Loucy (cell line): ENCODE data around the gene CALML3.
"Not testable (repeated sequence)": the region's sequence is repeated elsewhere in the genome, so short reads cannot be mapped to it uniquely, and the experiment has no call there.

ENCODE experiments used
- H2AFZ ChIP-seq: fragments of 200-600 bp; sonication (generic); 2 replicates; pipeline ENCODE4 v1.6.0; 2016; ENCODE audit warnings: antibody characterized with exemption, mild to moderate bottlenecking, low read length, moderate library complexity
- H3F3A ChIP-seq: fragments of 200-600 bp; 2 replicates; pipeline ENCODE4 v1.6.0; 2016; ENCODE audit warnings: antibody characterized with exemption, low read depth, mild to moderate bottlenecking
- H3K27me3 ChIP-seq: fragments of 200-600 bp; sonication (generic); 2 replicates; pipeline ENCODE4 v1.6.1; 2014; ENCODE audit warnings: low read length, mild to moderate bottlenecking; ENCODE audit not compliant: insufficient read depth, poor library complexity, severe bottlenecking
- H3K36me3 ChIP-seq: fragments of 200-600 bp; sonication (generic); 2 replicates; pipeline ENCODE4 v1.6.1; 2016; ENCODE audit warnings: low read length; ENCODE audit not compliant: insufficient read depth
- H3K4me1 ChIP-seq: fragments of 200-600 bp; sonication (generic); 2 replicates; pipeline ENCODE4 v1.5.1; 2014; ENCODE audit warnings: low read length, mild to moderate bottlenecking; ENCODE audit not compliant: insufficient read depth, poor library complexity, severe bottlenecking
- H3K4me2 ChIP-seq: fragments of 200-600 bp; sonication (generic); 2 replicates; pipeline ENCODE4 v1.6.0; 2014; ENCODE audit warnings: antibody characterized with exemption, low read length, low read depth, mild to moderate bottlenecking; ENCODE audit not compliant: poor library complexity, severe bottlenecking
- H3K4me3 ChIP-seq: fragments of 200-600 bp; sonication (generic); 2 replicates; pipeline ENCODE4 v1.5.1; 2014; ENCODE audit warnings: low read length, mild to moderate bottlenecking, mixed read lengths; ENCODE audit not compliant: poor library complexity, severe bottlenecking
- H3K79me2 ChIP-seq: fragments of 200-600 bp; sonication (generic); 2 replicates; pipeline ENCODE4 v1.6.1; 2014; ENCODE audit warnings: low read length; ENCODE audit not compliant: insufficient read depth
- H3K9ac ChIP-seq: fragments of 200-600 bp; sonication (generic); 2 replicates; pipeline ENCODE4 v1.6.0; 2014; ENCODE audit warnings: mild to moderate bottlenecking, low read depth, low read length, moderate library complexity; ENCODE audit not compliant: poor library complexity, severe bottlenecking
- H3K9me2 ChIP-seq: fragments of 200-600 bp; sonication (generic); replicated peaks from 2 replicates; pipeline ENCODE4 v1.6.1; 2016; ENCODE audit warnings: low read depth, low read length, mixed read lengths
- H3K9me3 ChIP-seq: fragments of 200-600 bp; sonication (generic); 2 replicates; pipeline ENCODE4 v1.6.1; 2014; ENCODE audit warnings: mild to moderate bottlenecking, antibody characterized with exemption, low read length, low read depth; ENCODE audit not compliant: insufficient read depth
- H4K20me1 ChIP-seq: fragments of 200-600 bp; sonication (generic); 2 replicates; pipeline ENCODE4 v1.6.0; 2014; ENCODE audit warnings: antibody characterized with exemption, low read length, mild to moderate bottlenecking; ENCODE audit not compliant: insufficient read depth, poor library complexity, severe bottlenecking
- EZH2phosphoT487 ChIP-seq: fragments of 200-600 bp; IDR thresholded peaks from 2 replicates; pipeline ENCODE4 v1.6.1; 2018; ENCODE audit warnings: antibody characterized with exemption, mild to moderate bottlenecking, moderate library complexity, borderline replicate concordance
- TF ChIP-seq, protein P1 (sequence below): fragments of 200-600 bp; sonication (generic); conservative IDR thresholded peaks from 2 replicates; pipeline ENCODE4 v1.5.1; 2014; ENCODE audit warnings: mild to moderate bottlenecking, antibody characterized with exemption, low read length

Gene CALML3

GRCh38 chr10:5557040-5557721, 32.4 kb downstream of the CALML3 start:
- no peaks in the 10 kb centered on the region for H3K79me2 ChIP-seq
- H3K4me3 ChIP-seq: no peak overlapping the region
- H3K27me3 ChIP-seq: no peaks in the 10 kb centered on the region
- H3K9me2 ChIP-seq: no peaks in the 10 kb centered on the region
- no peak overlapping the region for H3K4me2 ChIP-seq
- H4K20me1 ChIP-seq: no peaks in the 10 kb centered on the region
- H3F3A ChIP-seq: no peaks in the 10 kb centered on the region
- H3K9ac ChIP-seq: no peak overlapping the region
- H3K9me3 ChIP-seq: no peaks in the 10 kb centered on the region
- no peak overlapping the region for H2AFZ ChIP-seq
- peaks cover 7% of the 10 kb centered on the region for H3K4me1 ChIP-seq
- TF ChIP-seq, protein P1, sequence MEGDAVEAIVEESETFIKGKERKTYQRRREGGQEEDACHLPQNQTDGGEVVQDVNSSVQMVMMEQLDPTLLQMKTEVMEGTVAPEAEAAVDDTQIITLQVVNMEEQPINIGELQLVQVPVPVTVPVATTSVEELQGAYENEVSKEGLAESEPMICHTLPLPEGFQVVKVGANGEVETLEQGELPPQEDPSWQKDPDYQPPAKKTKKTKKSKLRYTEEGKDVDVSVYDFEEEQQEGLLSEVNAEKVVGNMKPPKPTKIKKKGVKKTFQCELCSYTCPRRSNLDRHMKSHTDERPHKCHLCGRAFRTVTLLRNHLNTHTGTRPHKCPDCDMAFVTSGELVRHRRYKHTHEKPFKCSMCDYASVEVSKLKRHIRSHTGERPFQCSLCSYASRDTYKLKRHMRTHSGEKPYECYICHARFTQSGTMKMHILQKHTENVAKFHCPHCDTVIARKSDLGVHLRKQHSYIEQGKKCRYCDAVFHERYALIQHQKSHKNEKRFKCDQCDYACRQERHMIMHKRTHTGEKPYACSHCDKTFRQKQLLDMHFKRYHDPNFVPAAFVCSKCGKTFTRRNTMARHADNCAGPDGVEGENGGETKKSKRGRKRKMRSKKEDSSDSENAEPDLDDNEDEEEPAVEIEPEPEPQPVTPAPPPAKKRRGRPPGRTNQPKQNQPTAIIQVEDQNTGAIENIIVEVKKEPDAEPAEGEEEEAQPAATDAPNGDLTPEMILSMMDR: no peak
- no peak for TF ChIP-seq EZH2phosphoT487
- no peaks in the 10 kb centered on the region for H3K36me3 ChIP-seq

- Histone ChIP-seq H3F3A (no peaks in the 10 kb centered on the region), H3K4me3 (no peak overlapping the region), H2AFZ (no peak overlapping the region), H3K27me3 (no peaks in the 10 kb centered on the region), H3K9me2 (no peaks in the 10 kb centered on the region), H3K9me3 (no peaks in the 10 kb centered on the region), H4K20me1 (no peaks in the 10 kb centered on the region), H3K36me3 (no peaks in the 10 kb centered on the region), H3K4me2 (no peak overlapping the region), H3K9ac (no peak overlapping the region), H3K4me1 (no peaks in the 10 kb centered on the region), H3K79me2 (no peaks in the 10 kb centered on the region)
- no peak for TF ChIP-seq EZH2phosphoT487
Observed at GRCh38 chr10:5557799-5558771, 33.3 kb downstream of the CALML3 start.

DNA sequence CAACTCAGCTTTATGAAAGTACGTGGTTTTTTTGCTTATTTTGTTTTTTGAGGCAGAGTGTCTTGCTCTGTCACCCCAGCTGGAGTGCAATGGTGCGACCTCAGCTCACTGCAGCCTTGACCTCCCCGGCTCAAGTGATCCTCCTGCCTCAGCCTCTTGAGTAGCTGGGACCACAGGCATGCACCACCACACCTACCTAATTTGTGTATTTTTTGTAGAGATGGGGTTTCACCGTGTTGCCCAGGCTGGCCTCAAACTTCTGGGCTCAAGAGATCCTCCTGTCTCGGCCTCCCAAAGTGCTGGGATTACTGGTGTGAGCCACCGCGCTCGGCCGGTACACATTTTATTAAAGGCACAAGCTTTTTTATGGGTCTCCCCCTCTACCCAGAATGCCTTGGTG, 34.3 kb downstream of the CALML3 start:
- not testable (repeated sequence) for H4K20me1 ChIP-seq, H3K36me3 ChIP-seq, H3K4me3 ChIP-seq, H3K4me2 ChIP-seq, H3K9me3 ChIP-seq, H3F3A ChIP-seq, H2AFZ ChIP-seq, H3K79me2 ChIP-seq, H3K4me1 ChIP-seq, H3K9me2 ChIP-seq, H3K27me3 ChIP-seq, H3K9ac ChIP-seq

DNA sequence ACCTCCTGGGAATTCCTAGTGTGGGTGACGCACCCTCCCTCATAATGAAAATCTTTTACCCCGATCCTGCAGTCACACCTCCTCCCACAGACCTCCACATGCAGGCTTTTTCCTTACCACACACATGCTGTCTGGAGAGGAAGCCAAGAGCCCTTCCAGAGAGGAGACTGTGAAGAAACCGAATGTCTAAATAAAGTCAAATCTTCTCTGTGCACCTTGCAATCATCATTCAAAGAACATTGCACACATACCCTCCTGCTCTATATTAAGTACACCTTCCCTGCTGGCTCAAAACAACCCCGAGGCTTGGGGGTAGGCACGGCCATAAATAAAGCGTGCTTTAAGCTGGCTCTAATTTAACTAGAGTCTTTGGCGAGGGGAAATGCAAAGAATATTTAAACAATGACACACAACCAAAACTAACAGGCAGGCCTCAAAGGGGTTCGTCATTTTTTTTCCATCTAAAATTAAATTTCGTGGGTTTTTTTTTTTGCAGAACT, 34.9 kb downstream of the CALML3 start:
- TF ChIP-seq, protein P1: no peak
- TF ChIP-seq EZH2phosphoT487: no peak
- no peaks in the 10 kb centered on the region for H3K4me1 ChIP-seq
- no peak overlapping the region for H3K4me3 ChIP-seq
- H3K36me3 ChIP-seq: no peaks in the 10 kb centered on the region
- H4K20me1 ChIP-seq: no peaks in the 10 kb centered on the region
- H2AFZ ChIP-seq: no peak overlapping the region
- H3K9ac ChIP-seq: no peak overlapping the region
- H3K27me3 ChIP-seq: no peaks in the 10 kb centered on the region
- no peaks in the 10 kb centered on the region for H3K9me2 ChIP-seq
- no peak overlapping the region for H3K4me2 ChIP-seq
- H3K9me3 ChIP-seq: no peaks in the 10 kb centered on the region
- H3F3A ChIP-seq: no peaks in the 10 kb centered on the region
- H3K79me2 ChIP-seq: no peaks in the 10 kb centered on the region
